Esophagus muscularis mucosa (tissue), 3 donors: ENCODE data around the gene FBXL19.
A peak's percentile ranks its signal among the peaks of the same experiment; 100 is the strongest.

ENCODE experiments used
- POLR2A ChIP-seq: fragments of 450-650 bp; IDR thresholded peaks from one replicate; pipeline ENCODE4 v1.6.1; 2017; ENCODE audit warnings: antibody characterized with exemption, moderate library complexity, mild to moderate bottlenecking, low read depth
- POLR2AphosphoS5 ChIP-seq, 2 donors: sonication (generic); formaldehyde crosslinking; IDR thresholded peaks; one replicate each; pipeline ENCODE4 v1.6.1; 2017; ENCODE audit warnings: antibody characterized with exemption in 2 of 2
- TF ChIP-seq, protein P1 (sequence below), 3 experiments: fragments of 200-600 bp in 2 of 3; fragments of 450-650 bp in 1 of 3; sonication (generic) in 2 of 3; IDR thresholded peaks; one replicate each; pipeline ENCODE4 v1.5.1; 2017 to 2019; ENCODE audit warnings: antibody characterized with exemption in 3 of 3, mild to moderate bottlenecking in 2 of 3, moderate library complexity in 1 of 3

DNA sequence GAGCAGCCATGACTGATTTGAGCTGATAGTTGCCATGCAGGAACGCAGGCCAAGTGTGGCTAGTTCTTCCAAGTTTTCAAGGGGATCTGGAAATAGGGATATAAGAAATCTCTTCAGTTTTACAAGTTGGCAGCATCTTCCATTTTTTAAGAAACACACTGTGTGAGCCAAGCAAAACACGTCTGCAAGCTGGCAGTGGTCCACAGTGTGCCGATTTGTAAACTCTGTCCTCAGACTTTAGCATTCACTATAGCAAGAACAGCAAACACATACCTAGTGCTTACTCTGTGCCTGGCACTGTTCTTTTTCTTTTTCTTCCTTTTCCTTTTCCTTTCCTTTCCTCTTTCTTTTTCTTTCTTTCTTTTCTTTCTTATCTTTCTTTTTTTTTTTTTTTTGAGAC lies 28.4 kb downstream of the FBXL19 start:
- peak; percentile 49 to 69 for TF ChIP-seq POLR2AphosphoS5 (IDR thresholded peaks at IDR 0.05)
- TF ChIP-seq POLR2A = no peak
- TF ChIP-seq, protein P1, sequence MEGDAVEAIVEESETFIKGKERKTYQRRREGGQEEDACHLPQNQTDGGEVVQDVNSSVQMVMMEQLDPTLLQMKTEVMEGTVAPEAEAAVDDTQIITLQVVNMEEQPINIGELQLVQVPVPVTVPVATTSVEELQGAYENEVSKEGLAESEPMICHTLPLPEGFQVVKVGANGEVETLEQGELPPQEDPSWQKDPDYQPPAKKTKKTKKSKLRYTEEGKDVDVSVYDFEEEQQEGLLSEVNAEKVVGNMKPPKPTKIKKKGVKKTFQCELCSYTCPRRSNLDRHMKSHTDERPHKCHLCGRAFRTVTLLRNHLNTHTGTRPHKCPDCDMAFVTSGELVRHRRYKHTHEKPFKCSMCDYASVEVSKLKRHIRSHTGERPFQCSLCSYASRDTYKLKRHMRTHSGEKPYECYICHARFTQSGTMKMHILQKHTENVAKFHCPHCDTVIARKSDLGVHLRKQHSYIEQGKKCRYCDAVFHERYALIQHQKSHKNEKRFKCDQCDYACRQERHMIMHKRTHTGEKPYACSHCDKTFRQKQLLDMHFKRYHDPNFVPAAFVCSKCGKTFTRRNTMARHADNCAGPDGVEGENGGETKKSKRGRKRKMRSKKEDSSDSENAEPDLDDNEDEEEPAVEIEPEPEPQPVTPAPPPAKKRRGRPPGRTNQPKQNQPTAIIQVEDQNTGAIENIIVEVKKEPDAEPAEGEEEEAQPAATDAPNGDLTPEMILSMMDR (IDR thresholded peaks at IDR 0.05) = no peak
